ENCODE data around the gene TBRG4.
A peak's percentile ranks its signal among the peaks of the same experiment; 100 is the strongest.

Gene TBRG4

GRCh38 chr7:45055594-45056219 is 55.8 kb downstream of the TBRG4 start:
- H3K36me3 Mint-ChIP-seq (ENCODE audit: low read depth) = peaks cover 24% of the 10 kb centered on the region
- H3K4me1 Mint-ChIP-seq = peaks cover 63% of the 10 kb centered on the region
- H3K9me3 Mint-ChIP-seq = peaks cover 6% of the 10 kb centered on the region
- peak overlapping the region; percentile 68 for H3K27ac Mint-ChIP-seq
- peak; percentile 15 for ATAC-seq
- no peak overlapping the region for H3K4me3 Mint-ChIP-seq
- no peaks in the 10 kb centered on the region for H3K27me3 Mint-ChIP-seq
- no peak for DNase-seq

DNA sequence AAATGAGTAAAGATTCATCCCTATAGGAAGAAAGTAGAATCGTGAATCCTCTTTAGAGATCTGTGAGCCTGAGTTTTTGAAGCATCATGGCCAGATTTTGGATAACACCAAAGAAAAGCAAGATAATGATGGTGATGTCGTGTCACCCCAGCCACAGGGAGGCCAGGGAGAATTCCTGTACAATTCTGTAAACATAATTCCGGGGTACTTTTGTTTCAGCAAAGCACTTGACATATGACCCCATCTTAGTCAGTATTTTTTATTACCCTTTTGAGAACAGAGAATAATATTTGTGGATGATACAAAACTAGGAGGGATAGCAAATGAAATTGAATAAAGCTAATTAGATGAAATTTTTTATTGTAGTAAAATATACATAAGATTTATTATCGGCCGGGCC is 56.5 kb downstream of the TBRG4 start:
- Mint-ChIP-seq H3K27me3 (no peaks in the 10 kb centered on the region), H3K4me3 (no peak overlapping the region), H3K9me3 (peaks cover 6% of the 10 kb centered on the region), H3K4me1 (peaks cover 61% of the 10 kb centered on the region), H3K27ac (peak overlapping the region; percentile 52), H3K36me3 (ENCODE audit: low read depth) (peaks cover 28% of the 10 kb centered on the region)
- ATAC-seq = no peak
- no peak for DNase-seq

- Mint-ChIP-seq H3K9me3 (peaks cover 6% of the 10 kb centered on the region), H3K36me3 (ENCODE audit: low read depth) (peaks cover 30% of the 10 kb centered on the region), H3K27ac (peak overlapping the region; percentile 52), H3K27me3 (no peaks in the 10 kb centered on the region), H3K4me3 (no peak overlapping the region), H3K4me1 (peaks cover 56% of the 10 kb centered on the region)
- DNase-seq (no peak), ATAC-seq (no peak)
Observed at GRCh38 chr7:45054442-45054841, 57.1 kb downstream of the TBRG4 start.

DNA sequence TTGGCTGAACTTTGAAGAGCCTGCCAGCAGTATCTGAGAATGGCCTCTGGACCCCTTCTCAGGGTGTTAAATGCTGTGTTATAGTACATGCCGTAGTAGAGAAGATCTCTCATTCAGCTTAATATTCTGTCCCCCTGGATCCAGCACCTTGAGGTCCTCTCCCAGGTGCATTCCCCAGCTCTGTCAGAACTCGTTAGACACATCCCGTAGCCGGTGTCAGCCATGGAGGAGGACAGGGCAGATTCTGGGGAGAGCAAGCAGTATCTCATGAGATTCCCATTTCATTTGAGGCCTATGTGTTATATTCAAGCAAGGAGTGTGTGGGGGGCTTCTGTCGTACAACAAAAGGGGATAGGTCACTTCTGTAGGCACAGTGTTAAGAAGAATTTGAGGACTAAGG is 57.6 kb downstream of the TBRG4 start:
- Mint-ChIP-seq H3K27ac (no peak overlapping the region), H3K36me3 (ENCODE audit: low read depth) (peaks cover 31% of the 10 kb centered on the region), H3K9me3 (peaks cover 6% of the 10 kb centered on the region), H3K4me1 (peaks cover 54% of the 10 kb centered on the region), H3K4me3 (no peak overlapping the region), H3K27me3 (no peaks in the 10 kb centered on the region)
- ATAC-seq (no peak), DNase-seq (no peak)

GRCh38 chr7:45053401-45053800 is 58.1 kb downstream of the TBRG4 start:
- Mint-ChIP-seq H3K9me3 (peaks cover 6% of the 10 kb centered on the region), H3K4me1 (peaks cover 57% of the 10 kb centered on the region), H3K4me3 (no peak overlapping the region), H3K27ac (no peak overlapping the region), H3K36me3 (ENCODE audit: low read depth) (peaks cover 30% of the 10 kb centered on the region), H3K27me3 (no peaks in the 10 kb centered on the region)
- ATAC-seq (no peak), DNase-seq (no peak)

- H3K4me3 Mint-ChIP-seq = no peak overlapping the region
- H3K36me3 Mint-ChIP-seq (ENCODE audit: low read depth) = peaks cover 33% of the 10 kb centered on the region
- ATAC-seq (no peak), DNase-seq (no peak)
- peaks cover 54% of the 10 kb centered on the region for H3K4me1 Mint-ChIP-seq
- no peaks in the 10 kb centered on the region for H3K27me3 Mint-ChIP-seq
- H3K9me3 Mint-ChIP-seq = peaks cover 6% of the 10 kb centered on the region
- H3K27ac Mint-ChIP-seq = peak overlapping the region; percentile 69
Observed at GRCh38 chr7:45052011-45052410, 59.5 kb downstream of the TBRG4 start.

DNA sequence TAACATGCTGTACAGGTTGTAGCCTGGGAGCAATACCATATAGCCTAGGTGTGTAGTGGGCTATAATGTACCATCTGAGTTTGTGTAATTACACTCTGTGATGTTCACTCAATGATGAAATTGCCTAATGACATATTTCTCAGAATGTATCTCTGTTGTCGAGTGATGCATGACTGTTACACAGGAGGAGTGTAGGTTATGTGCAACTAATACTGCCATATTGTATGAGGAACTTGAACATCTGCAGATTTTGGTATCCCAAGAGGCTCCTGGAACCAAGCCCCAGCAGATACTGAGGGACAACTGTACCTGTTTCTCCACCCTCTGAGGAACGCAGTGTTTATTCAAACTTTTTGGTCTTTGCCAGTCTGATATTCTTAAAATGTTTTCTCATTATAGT is 61.3 kb downstream of the TBRG4 start:
- peaks cover 29% of the 10 kb centered on the region for H3K36me3 Mint-ChIP-seq (ENCODE audit: low read depth)
- peaks cover 45% of the 10 kb centered on the region for H3K4me1 Mint-ChIP-seq
- H3K27me3 Mint-ChIP-seq = no peaks in the 10 kb centered on the region
- peak overlapping the region; percentile 26 for H3K27ac Mint-ChIP-seq
- ATAC-seq (no peak), DNase-seq (no peak)
- no peaks in the 10 kb centered on the region for H3K9me3 Mint-ChIP-seq
- no peak overlapping the region for H3K4me3 Mint-ChIP-seq

All from activated naive CD8-positive, alpha-beta T cell treated with anti-CD3 and anti-CD28 coated beads, Interleukin-2, amount 50 U/mL, for 24 hours (primary cell).